ENCODE measurements around the gene RNASEL.

Gene RNASEL

DNA sequence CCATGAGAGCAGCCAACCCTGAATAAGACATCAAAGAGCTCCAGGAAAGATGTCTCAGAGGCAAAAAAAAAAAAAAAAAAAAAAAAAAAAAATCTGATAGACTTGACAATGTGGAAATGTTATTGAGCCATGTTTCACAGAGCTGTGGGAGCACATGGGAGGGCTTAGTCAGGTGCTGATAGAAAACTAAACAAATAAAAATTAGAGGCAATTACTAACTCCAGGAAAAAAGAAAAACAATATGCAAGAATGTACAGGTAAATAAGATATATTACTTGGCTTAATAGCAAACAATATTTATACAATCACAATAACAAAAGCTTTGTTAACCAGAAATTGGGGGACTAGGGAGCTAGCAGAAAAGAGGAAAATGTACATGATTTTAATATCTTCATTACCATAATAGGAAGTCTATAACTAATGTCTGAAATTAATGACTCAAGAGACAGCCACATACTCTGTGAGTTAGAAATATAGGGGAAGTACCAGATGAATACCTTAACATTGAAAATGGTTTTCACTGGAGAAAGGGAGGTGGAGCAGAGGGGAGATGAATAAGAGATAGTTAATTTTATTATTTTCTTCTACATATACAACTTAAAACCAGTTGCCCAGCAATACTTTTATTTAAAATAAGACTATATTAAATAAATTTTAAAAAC lies 32.0 kb upstream of the RNASEL start:
- DNase-seq: no peak

GRCh38 chr1:182617734-182618351 lies 28.8 kb upstream of the RNASEL start:
- DNase-seq: no peak

DNA sequence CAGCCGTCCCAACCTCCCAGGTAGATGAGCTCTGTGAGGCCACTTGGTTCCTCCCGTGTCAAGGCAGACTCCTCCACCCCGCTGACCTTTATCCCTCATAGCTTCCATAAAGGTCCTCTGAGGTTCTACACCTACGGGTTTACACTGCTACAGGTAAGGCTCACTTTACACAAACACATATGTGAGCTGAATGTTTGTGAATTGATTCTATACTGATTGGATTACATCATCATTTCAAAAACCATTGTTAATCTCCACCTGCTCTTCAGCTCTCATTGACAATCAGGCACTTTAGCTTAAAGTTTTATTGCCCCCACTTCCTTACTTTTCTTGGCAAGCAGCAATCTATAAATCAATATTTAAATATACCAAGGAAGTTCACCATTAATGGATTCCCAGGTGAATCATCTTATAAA lies 28.0 kb upstream of the RNASEL start:
- DNase-seq: no peak

GRCh38 chr1:182616130-182617013 lies 27.3 kb upstream of the RNASEL start:
- DNase-seq: peak; percentile 98

DNA sequence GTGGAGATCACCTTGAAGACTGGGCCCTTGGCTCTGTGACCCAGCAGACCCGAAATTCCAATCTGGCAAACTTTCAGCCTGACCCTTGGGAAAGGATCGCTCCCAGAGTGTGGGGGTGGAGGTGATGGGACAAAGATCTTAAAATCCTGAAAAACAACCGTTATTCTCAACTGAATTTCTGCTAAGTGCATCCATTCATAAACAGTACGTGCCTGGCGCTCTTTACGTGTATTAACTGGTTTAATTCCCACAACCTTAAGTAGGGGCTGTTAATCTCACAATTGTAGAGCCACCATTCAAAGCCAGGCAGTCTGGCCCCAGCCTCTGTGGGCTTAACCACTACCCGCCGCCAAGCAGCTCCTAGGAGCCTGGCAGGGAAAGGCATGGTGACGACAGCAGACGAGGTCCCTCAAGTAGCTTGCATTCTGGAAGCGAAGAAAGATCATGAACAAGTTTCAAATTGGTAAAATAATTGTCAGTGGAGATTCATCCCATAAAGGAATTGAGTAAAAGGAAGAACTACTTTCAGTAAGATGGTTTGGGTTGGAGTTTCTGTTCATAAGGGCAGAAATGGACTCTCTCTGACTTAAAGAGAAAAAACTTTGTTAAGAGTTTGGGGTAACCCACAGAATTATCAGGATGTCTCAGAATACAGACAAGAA lies 26.5 kb upstream of the RNASEL start:
- DNase-seq: peak; percentile 92

GRCh38 chr1:182614796-182615454 lies 25.9 kb upstream of the RNASEL start:
- DNase-seq: peak; percentile 88 to 91

GRCh38 chr1:182611787-182612186 lies 22.7 kb upstream of the RNASEL start:
- DNase-seq: peak in 1 of 2 experiments; percentile 47

DNA sequence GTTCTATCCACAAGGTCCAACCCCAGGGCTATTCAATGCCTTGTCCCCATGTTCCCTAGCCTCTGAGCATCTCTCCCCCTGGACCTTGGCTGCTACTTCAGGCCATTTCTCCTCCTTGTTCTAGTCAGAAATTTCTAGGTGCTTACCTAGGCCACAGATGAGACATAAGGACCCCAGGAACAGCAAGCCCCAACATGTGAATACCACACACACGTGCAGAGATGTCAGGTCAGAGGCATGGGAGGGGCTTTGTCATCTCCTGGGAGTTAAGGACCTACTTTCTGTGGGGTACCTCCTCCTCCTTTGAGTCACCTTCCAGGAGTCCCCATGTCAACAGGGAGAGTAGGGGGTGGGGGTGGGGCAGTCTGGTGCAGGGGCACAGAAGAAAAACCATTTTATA lies 22.3 kb upstream of the RNASEL start:
- DNase-seq: no peak

DNA sequence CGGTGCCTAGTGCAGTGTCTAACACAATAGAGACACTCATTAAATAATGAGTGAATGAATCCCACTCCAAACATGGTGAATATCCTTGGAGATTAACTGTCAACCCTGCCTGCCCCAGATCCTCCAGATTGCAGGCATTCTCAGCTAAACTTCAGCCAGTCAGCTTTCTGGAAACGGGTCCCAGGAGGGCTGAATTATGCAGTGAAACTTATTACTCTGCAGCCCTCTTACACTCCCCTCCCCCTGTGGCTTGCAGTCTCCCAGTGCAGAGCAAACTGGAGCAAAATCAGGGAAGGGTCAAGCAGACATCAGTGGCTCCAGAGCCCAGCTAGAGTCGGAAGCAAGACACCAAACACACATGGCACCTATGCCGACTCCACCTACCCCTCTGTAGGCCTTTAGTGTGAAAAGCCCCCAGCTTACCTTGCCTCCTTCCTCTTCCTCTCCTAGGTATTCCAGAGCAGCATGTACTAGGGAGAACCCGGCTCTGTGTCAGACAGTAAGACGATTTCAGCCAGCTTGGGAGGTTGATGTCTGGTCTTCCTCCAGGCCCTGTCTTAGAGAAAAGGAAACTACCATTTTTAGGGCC lies 21.6 kb upstream of the RNASEL start:
- DNase-seq: no peak

GRCh38 chr1:182608845-182609610 lies 20.0 kb upstream of the RNASEL start:
- DNase-seq: no peak

DNA sequence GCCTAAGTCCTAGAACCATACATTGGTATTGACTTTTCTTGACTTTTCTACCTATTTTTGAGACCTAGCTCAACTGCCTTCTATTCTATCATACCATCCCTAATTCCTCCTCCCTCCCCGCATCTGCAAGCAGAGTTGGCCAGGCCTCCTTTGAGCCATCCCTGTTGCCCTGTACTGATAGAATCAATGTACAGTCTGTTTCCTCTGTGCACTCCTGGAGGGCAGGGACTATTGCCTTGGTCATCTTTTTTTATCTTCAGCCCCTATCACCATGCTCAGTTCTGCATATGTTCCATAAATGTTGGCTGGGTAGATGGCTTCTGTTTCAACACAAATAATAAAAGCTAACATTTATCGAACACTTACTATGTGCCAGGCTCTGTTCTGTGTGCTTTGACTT lies 19.2 kb upstream of the RNASEL start:
- no peak for DNase-seq

- DNase-seq: no peak
These were observed 18.5 kb upstream of the RNASEL start for GRCh38 chr1:182607566-182607965.

DNA sequence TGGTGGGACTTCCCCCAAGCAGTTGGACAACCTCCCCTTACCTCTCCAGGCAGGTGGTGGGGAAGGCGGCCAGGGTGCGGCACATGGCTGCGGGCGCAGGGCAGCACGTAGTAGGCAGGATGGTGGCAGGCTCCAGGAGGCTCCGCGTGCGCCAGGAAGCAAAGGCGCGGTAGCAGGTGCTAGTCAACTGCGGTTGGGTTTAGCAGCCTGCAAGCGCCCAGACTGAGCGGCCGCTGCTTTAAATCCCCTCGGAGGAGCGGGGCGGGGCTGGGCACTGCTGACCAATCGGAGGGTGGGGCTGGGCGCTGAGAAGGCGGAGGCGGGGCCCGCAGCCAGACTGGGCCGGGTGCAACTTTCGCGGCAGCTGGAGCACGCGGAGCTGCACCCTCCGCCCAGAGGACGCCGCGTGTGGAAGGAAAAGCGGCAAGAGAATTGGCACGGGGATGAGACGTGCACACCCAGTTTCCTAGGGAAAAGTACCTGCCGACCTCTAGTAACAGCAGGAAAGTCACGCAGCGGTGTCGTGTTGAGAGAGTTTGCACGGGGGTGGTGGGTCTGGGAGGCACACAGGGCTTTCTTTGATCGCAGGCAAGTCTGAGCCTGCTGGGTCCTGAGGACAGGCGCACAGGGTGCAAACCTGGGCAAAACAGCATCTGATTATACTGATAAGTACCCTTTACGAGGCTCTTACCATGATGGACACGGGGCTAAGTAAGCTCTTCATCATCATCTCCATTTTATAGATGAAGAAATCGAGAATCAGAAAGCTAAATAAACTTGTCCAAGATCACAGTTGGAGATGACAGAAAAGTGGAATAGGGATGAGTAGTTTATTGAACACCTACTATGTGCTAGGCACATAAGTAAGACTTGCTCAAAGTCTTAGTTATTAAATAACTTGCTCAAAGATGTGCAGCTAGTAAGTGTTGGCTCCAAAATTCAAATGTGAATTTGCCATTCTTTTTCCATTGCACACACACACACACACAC lies 15.4 kb upstream of the RNASEL start, which contains the start of gene RGS16:
Gene RGS16, minus strand, starts transcription at position 215 of the 990 bp plus-strand sequence. Its CDS starts 130 bp downstream, at position 85.
- DNase-seq: peak; percentile 86 to 97

DNA sequence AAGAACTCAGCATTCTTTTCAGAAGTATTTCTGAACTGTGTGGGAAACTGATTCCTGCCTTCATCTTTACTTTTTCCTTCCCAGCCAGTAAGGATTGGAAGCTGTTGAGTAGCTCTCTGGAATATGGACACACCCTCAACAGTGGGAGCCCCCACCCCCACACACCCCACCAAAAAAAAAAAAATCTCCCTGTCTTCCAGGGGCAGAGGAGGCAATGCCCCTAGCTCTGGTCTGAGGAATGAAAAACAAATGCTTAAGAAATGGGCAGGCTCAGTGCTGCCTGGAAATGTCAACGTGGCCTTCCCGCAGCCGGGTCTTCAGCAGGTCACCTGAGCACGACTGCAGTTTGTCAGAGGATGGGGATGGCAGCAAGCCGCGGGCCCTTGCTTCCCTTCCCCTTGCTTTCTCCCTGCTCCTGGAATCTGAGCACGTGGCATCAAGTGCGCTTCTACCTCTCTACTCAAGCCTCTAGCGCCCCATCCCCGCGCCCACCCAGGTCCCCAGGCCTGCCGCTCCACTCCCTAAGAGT lies 14.7 kb upstream of the RNASEL start:
- DNase-seq: no peak

GRCh38 chr1:182602935-182603645 lies 14.0 kb upstream of the RNASEL start:
- DNase-seq: peak in 1 of 2 experiments; percentile 18

GRCh38 chr1:182601913-182602312 lies 12.9 kb upstream of the RNASEL start:
- no peak for DNase-seq

DNA sequence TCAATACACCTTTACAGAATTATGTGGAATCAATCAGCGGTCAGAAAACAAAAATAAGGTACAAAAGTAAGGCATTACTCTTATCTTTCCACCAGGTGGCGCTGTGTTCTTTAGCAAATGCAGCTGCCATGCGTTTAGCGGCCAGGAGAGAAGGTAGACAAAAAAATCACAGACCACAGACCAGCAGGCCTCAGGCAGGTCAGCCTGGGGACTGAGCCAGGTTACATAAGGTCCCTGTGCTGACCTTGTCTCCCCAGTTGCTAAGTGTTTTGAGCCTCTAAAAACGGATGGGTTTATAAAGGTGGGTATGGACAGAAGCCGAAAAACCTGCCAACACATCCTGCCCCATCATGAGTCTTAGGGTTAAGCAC lies 12.3 kb upstream of the RNASEL start:
- DNase-seq: peak; percentile 85 to 87

GRCh38 chr1:182600745-182601415 lies 11.8 kb upstream of the RNASEL start:
- DNase-seq: no peak

All from NCI-H446 (cell line).